GM12864 (cell line): Measurements from ENCODE around the gene IRF5.

Experiments
- DNase-seq: peaks from one replicate; pipeline ENCODE4 v3.0.0-alpha.2; 2011; ENCODE audit warnings: low read depth
- H3K4me3 ChIP-seq: 2 replicates; pipeline ENCODE4 v1.5.1; 2011; ENCODE audit warnings: mild to moderate bottlenecking, low read depth, low read length, control low read depth
- CTCF ChIP-seq: IDR thresholded peaks from 2 replicates; pipeline ENCODE4 v1.5.1; 2011; ENCODE audit warnings: low read depth, mild to moderate bottlenecking, moderate library complexity, low read length, control low read depth, inconsistent platforms; ENCODE audit errors: missing control alignments

IRF5 gene

GRCh38 chr7:128918016-128918665, 19.6 kb upstream of the IRF5 start:
- H3K4me3 ChIP-seq, result no peak overlapping the region
- TF ChIP-seq CTCF, result no peak
- no peak for DNase-seq

- DNase-seq, result no peak
- no peak overlapping the region for H3K4me3 ChIP-seq
- TF ChIP-seq CTCF, result no peak
Observed at GRCh38 chr7:128919241-128919640, 18.5 kb upstream of the IRF5 start.

- TF ChIP-seq CTCF, result no peak
- H3K4me3 ChIP-seq, result no peak overlapping the region
- DNase-seq, result no peak
Observed at GRCh38 chr7:128919881-128920799, 17.6 kb upstream of the IRF5 start.

DNA sequence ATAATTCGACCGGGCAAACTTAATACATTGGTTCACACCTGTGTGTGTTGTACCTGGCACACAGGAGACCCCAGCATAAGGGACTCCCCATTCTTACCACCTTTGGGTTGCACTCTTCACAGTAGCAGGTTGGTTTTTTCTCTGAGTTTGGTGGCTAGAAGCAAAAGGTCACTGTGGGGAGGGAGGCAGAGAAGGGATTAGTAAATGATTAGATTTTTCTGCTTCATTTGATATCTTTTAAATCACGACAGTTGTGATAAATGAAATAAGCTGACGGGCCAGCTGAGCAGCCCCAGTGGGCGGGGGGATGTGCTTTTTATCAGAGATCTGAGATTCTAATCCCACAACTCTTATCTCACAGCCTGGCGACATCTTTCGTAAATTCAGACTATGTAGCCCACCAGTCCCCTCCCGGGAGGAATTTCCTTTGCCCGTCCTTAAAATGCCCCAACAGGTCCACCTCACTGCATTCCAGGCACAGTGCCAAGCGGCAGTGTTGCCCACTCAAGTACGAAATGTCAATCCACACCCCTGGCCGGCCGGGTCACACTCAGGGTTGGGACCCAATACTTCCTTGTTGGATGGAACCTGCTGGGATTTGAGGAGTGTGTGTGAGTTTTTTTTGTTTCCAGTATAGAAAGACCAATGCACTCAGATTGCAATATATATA, 16.7 kb upstream of the IRF5 start:
- no peak overlapping the region for H3K4me3 ChIP-seq
- TF ChIP-seq CTCF, result no peak
- no peak for DNase-seq

GRCh38 chr7:128921866-128922440, 15.8 kb upstream of the IRF5 start:
- TF ChIP-seq CTCF, result no peak
- no peak for DNase-seq
- H3K4me3 ChIP-seq, result no peak overlapping the region

DNA sequence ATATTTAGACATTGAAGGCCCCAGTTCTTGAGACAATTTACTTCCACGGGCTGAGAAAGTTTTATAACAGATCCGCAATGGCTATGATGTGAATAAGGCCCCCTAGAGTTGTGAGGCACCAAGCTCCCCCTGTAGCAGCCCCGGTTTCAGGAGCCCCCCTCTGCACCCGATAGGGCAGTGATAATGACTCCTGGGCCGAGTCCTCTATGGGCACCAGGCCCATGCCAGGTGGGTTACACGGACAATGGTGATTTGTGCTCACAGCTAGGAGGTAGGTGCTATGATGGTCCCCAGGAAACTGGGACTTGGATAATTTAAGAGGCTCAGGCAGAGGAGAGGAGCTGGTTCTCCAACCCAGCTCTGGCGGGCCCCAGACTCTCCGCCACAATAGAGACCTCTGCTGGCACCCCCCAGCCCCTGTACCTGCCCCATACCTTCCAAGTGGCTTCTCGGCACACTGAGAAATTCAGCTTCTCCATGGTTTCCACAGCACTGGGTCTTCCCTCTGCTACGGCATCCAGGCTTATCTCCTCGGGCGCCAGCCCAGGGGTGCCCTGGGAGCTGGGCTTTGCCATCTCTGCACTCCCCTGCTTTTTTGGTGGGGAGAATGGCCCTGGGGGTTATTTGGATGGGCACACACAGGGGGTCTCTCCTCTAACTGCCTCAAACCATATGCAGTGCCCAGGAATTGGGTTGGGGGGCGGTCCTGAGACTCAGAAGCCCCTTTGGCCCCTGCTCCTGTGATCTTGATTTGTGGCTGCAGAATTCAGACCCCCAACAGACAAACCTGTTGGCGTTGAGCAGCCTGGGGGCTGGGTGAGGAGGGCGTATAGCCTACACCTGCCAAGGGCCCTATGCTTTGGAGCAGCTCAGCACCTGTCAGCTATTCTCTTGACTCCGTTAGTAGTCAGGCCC, 15.0 kb upstream of the IRF5 start:
- TF ChIP-seq CTCF, result no peak
- DNase-seq, result no peak
- H3K4me3 ChIP-seq, result no peak overlapping the region
